ENCODE results near the gene SRP19. TPM values are rescaled to one million over a fixed set of nuclear protein-coding genes. Genes with fewer than 3 reads are reported as not detected.

The SRP19 gene
- total and polyA plus RNA-seq, 9 of the 15 experiments (the other 6 are each of a cell fraction or from before 2014, with no cell fraction given), result 52.3 to 357 (median 146) TPM

DNA sequence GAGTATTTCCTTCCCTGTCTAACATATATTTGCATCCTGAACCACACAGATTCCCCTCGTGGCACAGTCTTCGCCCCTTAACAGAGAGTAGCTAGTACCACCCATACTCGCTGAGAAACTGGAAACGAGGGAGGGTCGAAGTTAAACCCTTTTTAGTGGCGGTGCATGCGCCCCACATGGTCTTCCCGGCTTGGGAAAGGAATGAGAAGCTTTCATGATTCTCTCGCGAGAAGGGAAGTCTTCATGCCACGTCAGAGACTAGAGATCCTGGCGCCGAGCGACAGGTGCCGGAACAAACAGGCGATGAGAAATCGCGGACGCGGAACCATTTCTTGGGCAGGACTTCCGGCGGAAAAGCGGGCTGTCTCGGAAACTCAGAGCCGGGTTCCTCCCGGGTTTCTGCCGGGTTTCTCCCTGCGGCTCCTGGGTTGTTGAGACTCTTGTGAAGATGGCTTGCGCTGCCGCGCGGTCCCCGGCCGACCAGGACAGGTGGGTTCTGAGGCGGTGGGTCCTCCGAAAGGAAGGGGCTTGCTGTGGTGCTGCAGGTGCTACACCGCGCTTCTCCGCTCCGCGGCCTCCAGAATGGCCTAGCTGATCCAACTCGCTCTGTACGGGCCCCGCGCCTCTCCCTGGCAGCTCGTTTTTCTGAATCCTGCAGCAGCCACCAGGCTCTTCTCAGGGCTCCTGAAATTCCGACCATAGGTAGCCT, at the start of gene SRP19 (continued):
- TF ChIP-seq, protein P1, sequence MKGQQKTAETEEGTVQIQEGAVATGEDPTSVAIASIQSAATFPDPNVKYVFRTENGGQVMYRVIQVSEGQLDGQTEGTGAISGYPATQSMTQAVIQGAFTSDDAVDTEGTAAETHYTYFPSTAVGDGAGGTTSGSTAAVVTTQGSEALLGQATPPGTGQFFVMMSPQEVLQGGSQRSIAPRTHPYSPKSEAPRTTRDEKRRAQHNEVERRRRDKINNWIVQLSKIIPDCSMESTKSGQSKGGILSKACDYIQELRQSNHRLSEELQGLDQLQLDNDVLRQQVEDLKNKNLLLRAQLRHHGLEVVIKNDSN (CRISPR knock-in tag; IDR thresholded peaks at IDR 0.05), result 0 out of 2 replicates have a peak, but pooled peaks have one; percentile 46
- no peak for TF ChIP-seq NR0B1 (IDR thresholded peaks at IDR 0.05; ENCODE audit: partially characterized antibody)
- 0 out of 2 replicates have a peak, but pooled peaks have one; percentile 54 for TF ChIP-seq ZBTB17 (CRISPR knock-in tag; IDR thresholded peaks at IDR 0.05)
- no peak for TF ChIP-seq ZNF146 (CRISPR knock-in tag; IDR thresholded peaks at IDR 0.05; ENCODE audit: unreplicated experiment)
- no peak for TF ChIP-seq ZNF124 (CRISPR knock-in tag; IDR thresholded peaks at IDR 0.05)
- TF ChIP-seq KLF6 (CRISPR knock-in tag; IDR thresholded peaks at IDR 0.05; ENCODE audit: borderline replicate concordance), result no peak
- TF ChIP-seq CREB3L1 (IDR thresholded peaks at IDR 0.05; ENCODE audit: borderline replicate concordance, low read depth), result peak; percentile 100
- peak in 1 of 2 experiments; percentile 71; a peak in 1 of 4 replicates for TF ChIP-seq MAZ (CRISPR knock-in tag; conservative IDR thresholded peaks at IDR 0.05 in 1 of 2, IDR thresholded peaks at IDR 0.05 in 1 of 2)
- no peak for TF ChIP-seq ZNF609 (CRISPR knock-in tag; IDR thresholded peaks at IDR 0.05; ENCODE audit: borderline replicate concordance)
- TF ChIP-seq IRF9 (tag; IDR thresholded peaks at IDR 0.05), result no peak
- TF ChIP-seq, protein P2, sequence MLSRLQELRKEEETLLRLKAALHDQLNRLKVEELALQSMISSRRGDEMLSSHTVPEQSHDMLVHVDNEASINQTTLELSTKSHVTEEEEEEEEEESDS (CRISPR knock-in tag; IDR thresholded peaks at IDR 0.05), result no peak
- peak; percentile 92; the same call in 1 of the 2 replicates for TF ChIP-seq E2F5 (CRISPR knock-in tag; IDR thresholded peaks at IDR 0.05)
- no peak for TF ChIP-seq KLF10 (CRISPR knock-in tag; IDR thresholded peaks at IDR 0.05)
- no peak for TF ChIP-seq TSC22D4 (tag; IDR thresholded peaks at IDR 0.05)
- 0 out of 2 replicates have a peak, but pooled peaks have one; percentile 10 for TF ChIP-seq ZNF239 (CRISPR knock-in tag; IDR thresholded peaks at IDR 0.05)
- no peak for TF ChIP-seq MCM7 (IDR thresholded peaks at IDR 0.05)
